ENCODE measurements around the gene CORO6.

CORO6 gene

GRCh38 chr17:29590411-29591145 lies 32.1 kb downstream of the CORO6 start:
- DNase-seq = peak; percentile 60

- DNase-seq = peak; percentile 68
Measured at GRCh38 chr17:29589524-29590410, 32.9 kb downstream of the CORO6 start, which contains the start of gene GIT1. TSS of gene GIT1 (minus strand) at chr17:29589648. CDS start at chr17:29589378, 270 bp downstream.

DNA sequence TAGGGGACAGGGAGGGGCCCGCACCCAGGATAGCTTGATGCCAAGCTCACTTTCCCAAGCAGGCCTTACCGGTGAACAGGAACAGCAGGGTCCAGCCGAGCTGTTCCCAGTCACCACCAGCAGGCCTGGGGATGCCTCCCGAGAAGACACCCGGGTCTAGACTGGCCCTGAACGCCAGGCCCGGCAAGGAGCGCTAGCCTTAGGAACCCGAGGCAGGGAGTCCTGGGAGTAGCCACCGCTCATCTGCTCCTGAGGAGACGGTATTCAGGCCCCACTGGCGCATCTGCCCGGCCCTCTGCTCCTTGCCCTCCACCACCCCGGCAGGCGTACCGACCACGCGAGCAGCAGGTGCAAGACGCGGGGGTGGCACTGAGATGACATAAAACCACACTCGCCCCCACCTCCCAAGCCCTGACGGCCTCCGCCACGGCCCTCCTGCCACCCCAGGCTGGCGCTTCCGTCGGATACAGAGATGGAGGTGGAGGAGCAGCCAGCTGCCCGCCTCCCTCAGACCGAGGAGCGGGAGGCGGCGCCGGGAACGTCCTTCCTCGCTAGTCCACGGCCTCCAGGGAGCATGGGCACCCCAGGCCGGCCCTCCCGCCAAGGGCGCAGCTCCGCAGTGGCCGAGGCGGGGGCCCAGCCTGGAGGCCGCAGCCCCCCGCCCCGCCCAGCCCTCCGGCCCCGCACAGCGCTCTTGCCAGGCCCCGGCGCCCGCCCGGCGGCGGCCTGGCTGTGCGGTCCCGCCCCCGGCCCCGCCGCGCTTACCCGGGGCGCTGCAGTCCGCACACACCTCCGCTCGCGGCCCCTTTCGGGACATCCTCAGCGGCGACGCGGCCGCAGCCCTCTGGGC lies 33.9 kb downstream of the CORO6 start:
- DNase-seq = peak; percentile 23

GRCh38 chr17:29588017-29588561 lies 34.6 kb downstream of the CORO6 start:
- no peak for DNase-seq

DNA sequence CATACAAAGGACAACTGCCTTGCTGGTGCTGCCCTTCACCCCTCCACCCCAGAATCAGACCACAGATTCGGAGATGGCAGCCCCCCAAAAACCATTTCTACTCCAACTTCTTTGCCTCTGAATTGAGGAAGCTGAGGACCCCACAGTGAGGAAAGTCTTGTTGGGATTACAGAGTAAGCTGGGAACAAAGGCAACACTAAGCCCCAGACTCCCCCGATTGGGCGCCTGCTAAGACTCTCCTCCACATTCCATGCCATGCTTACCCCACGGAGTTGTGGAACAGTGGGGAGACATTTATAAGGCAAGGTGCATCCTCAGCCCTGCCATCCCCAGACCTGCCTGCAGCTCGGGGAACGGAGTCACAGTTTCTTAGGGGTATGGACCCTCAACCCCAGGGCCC lies 35.1 kb downstream of the CORO6 start:
- no peak for DNase-seq

- DNase-seq = no peak
Measured at GRCh38 chr17:29586676-29587469, 35.8 kb downstream of the CORO6 start.

DNA sequence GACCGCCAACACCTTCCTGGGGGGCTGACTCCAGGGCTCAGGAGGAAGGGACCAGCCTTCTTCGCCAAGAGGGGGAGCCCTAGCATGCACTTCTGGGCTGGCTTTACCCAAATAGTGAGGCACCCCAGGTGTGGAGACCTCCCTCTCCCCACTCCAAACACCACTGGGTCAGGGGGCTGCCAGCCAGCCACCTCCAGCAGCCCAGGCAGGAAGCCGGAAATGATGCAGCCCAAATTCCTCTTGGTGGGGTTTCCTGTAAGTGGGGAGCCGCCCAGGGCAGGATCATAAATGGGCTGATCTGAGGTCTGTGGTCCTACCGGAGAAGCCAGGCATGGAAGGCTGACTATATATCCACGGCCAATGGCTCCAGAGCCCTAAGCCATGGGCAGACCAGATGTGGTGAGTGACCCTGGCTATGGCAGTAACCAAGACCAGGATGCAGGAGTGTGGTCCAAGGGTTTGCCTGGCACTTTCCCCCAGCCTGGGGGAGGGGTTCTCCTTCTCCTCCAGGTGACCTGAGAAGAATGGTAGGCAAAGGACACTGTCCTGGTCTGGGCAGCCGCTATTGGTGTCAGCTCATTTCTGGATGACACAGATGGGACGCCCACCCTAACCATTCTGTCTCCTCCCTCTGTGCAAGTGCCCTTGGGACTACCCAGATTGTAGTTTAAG lies 37.5 kb downstream of the CORO6 start:
- DNase-seq = no peak

DNA sequence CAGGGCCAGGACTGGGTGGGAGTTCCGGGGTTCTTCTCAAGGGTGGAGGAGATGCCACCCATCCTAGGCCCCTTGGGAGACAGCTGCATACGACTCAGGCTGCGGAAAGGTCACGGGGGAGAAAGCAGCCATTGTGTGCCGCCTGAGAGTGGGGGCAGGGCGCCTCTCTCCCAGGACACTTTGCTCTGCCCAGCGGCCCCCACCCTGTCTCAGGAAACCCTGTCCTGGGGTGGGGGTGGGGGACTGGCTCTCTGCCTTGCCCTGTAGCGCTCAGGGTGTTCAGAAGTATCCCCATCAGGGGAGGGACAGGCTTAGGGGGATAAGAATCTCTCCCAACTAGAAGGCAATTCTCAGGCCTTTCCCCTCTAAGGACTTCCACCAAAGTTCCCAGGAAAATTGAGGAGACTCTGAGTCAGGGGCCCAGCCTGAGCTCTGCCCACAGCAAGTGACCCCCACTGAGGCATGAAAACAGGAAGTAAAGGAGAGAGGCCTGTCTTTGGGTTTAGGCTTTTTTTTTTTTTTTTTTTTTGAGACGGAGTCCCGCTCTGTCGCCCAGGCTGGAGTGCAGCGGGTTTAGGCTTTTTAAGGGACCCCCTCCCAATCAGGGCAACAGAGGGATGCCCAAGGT lies 38.1 kb downstream of the CORO6 start:
- no peak for DNase-seq

DNA sequence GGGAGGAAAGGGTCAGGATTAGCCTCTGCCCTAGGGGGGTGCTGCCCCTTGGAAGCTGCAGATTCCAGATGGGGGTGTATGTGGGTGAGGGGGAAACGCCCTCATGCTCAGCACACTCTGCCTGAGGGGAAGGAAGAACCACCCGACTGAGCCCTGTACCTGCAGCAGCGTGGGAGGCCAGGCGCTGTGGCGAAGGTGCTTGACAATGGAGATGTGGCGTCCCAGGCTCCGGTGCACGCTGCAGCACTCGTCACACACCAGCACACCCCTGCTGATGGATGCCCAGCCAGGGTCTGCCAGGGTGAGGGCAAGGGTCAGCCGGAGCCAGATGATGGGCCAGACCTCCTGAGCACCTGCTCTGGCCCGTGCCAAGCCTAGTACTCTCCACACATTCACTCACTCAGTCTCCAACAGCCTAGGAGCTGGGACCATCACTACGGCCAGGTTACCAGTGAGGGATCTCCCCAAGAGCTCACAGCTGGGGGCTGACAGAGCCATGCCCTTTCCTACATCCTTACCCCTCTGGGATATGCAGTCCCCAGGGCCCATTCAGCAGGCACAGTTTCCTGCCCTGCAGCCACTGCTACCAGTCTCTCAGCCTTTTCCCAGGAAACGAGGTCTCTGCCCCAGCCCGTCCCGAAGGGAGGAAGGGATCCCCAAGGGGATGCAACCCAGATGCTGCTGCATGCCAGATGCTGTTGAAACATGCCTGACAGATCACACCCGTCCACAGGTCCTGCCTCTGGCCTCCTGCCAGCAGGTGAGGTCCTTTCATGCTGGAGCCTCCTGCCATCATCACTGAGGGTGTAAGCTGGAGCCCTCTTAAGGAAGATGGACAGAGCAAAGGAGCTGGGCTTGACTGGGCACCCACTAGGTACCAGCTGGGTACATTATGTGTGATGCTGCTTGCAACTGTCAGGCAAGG lies 39.1 kb downstream of the CORO6 start:
- DNase-seq = peak; percentile 58

GRCh38 chr17:29582772-29583171 lies 39.9 kb downstream of the CORO6 start:
- DNase-seq = no peak

- no peak for DNase-seq
Measured at GRCh38 chr17:29582254-29582765, 40.4 kb downstream of the CORO6 start.

DNA sequence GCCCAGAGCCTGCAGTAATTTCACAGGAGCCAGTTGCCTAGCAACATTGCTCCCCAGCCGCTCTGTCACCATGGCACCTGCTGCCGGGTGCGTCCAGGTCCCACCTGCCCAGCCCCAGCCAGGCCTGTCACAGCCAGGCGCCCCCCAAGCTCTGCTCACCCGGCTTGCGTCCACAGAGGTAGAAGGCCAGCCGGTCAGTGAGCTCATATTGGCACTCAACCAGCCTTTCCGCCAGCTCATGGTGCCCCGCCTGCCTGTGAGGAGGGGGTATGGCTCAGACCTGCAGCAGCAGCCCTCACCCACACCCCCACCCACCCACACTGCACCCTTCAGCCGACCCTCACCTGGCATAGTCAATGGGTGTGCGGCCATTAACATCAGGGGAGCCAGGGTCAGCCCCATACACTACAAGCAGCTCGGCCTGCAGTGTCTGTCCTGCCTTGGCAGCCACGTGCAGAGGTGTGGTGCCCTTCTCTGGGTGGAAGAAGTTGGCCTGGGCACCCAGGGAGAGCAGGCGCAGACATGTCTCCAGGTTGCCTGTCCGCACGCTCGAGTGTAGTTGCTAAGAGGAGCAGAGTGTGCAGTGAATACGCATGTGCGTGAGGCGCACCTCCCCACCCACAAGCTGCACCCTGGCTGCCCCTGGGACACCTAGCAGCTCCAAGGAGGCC lies 41.0 kb downstream of the CORO6 start:
- DNase-seq = peak; percentile 47

DNA sequence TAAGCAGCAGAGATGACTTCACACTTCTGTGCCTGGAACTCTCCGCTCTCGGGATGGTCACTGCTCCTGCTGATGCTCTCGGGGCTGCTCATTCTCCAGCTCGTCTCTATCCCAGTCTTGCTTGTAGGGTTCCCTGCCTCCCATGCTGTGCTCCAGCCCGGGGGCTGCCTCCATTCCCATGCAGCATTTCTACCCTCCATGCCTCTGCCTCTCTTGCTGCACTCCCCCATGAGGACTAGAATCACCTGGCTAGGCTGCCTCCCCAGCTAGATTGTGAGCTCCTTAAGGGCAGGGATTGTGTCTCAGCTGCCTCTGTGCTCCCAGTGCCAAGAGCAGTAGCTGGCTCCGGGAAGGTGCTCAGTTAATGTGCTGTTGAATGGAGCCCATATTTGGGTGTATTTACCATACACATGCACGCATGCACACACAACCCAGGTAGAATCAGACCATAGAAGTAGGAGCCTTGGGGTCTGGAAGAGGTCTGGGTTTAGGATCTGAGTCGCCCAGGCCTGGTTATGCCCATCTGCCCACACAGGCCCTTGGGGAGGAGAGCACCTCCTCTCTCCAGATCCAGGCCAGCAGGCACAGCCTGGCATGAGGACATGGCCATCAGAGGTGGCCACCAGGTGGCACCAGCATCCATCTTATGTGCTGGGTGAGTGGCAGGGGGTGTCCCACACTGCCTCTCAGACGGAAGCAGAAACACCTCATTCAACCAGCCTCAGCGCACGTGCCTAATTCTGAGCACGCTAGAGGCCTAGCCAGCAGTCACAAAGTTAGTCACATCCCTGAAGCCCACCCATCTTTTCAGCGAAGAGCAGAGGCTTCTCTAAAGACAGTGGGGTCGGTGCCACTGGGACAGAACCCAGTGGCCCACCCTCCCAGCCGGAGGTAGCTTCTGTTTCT lies 42.6 kb downstream of the CORO6 start:
- DNase-seq = peak; percentile 54

GRCh38 chr17:29578626-29579485 lies 43.9 kb downstream of the CORO6 start:
- no peak for DNase-seq

GRCh38 chr17:29577385-29578211 lies 45.1 kb downstream of the CORO6 start:
- no peak for DNase-seq

DNA sequence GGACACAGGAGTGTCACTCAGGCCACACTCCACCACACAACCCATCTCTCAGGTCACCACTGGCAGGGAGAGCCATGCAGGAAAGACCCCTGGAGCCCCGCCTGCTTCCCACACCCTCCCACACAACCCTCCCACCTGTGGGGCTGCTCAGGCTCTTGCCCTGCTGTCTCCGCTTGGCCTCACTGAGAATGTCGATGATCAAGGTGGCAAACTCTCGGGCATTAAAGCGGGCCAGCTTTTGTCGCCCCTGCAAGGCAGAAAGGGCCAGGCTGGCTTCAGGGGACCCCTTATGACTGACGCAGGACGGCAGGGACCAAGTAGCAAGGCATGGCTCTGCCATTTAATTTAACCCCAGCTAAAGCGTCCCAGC lies 45.7 kb downstream of the CORO6 start:
- no peak for DNase-seq
